SK-N-SH (cell line): Measurements from ENCODE around the gene HIVEP2. TPM values are rescaled to one million over a fixed set of nuclear protein-coding genes. Genes with fewer than 3 reads are reported as not detected.

Source experiments
- CTCF ChIA-PET: fragments of 300-600, 350-600 bp; formaldehyde crosslinking; extraction: SDS; loops from one replicate; lab custom pipeline; 2021; lab: Yijun Ruan, JAX
- POLR2A ChIA-PET: fragments of 350-600 bp; sonication (Branson Sonifier 250); formaldehyde crosslinking; extraction: SDS; loops from one replicate; lab custom pipeline; 2020; ENCODE audit warnings: antibody characterized with exemption, inconsistent platforms; lab: Yijun Ruan, JAX
- DNase-seq: peaks from one replicate; pipeline ENCODE4 v3.0.0; 2012
- H2AFZ ChIP-seq: fragments of 200-600 bp; sonication (generic); 2 replicates; pipeline ENCODE4 v1.8.1; 2016; ENCODE audit warnings: antibody characterized with exemption, mild to moderate bottlenecking, low read depth
- H3F3A ChIP-seq: fragments of 200-600 bp; sonication (generic); replicated peaks from 2 replicates; pipeline ENCODE3; 2016; ENCODE audit warnings: antibody characterized with exemption, mild to moderate bottlenecking; ENCODE audit not compliant: insufficient read depth
- H3K27ac ChIP-seq, 2 experiments: fragments of 200-500 bp in 1 of 2; fragments of 200-600 bp in 1 of 2; sonication (Bioruptor generic) in 1 of 2; sonication (generic), shearing (Covaris generic) in 1 of 2; 2 replicates each; pipeline versions ENCODE4 v1.5.1 to v1.6.1; 2014 to 2016; ENCODE audit warnings: low read depth in 2 of 2, inconsistent platforms in 1 of 2, low read length in 1 of 2, mild to moderate bottlenecking in 1 of 2, mixed read lengths in 1 of 2
- H3K27me3 ChIP-seq: fragments of 200-600 bp; sonication (generic), shearing (Covaris generic); 2 replicates; pipeline ENCODE4 v1.6.1; 2016; ENCODE audit warnings: mixed run types; ENCODE audit not compliant: insufficient read depth
- H3K36me3 ChIP-seq, 2 experiments: fragments of 200-500 bp in 1 of 2; fragments of 200-600 bp in 1 of 2; sonication (Bioruptor generic) in 1 of 2; sonication (generic) in 1 of 2; replicated peaks in 1 of 2; 2 replicates each; pipeline versions ENCODE3 to v1.5.1; 2014 to 2016; ENCODE audit warnings: low read length in 1 of 2, mild to moderate bottlenecking in 1 of 2; ENCODE audit not compliant: insufficient read depth in 2 of 2, control insufficient read depth in 1 of 2
- H3K4me1 ChIP-seq, 2 experiments: fragments of 200-500 bp in 1 of 2; fragments of 200-600 bp in 1 of 2; sonication (Bioruptor generic) in 1 of 2; sonication (generic), shearing (Covaris generic) in 1 of 2; 2 replicates each; pipeline versions ENCODE4 v1.5.1 to v1.6.1; 2014 to 2016; ENCODE audit warnings: low read depth in 1 of 2, low read length in 1 of 2, mixed run types in 1 of 2; ENCODE audit not compliant: insufficient read depth in 2 of 2, control insufficient read depth in 1 of 2
- H3K4me2 ChIP-seq: fragments of 200-600 bp; sonication (generic), shearing (Covaris generic); 2 replicates; pipeline ENCODE4 v1.6.1; 2017; ENCODE audit warnings: mixed run types
- H3K4me3 ChIP-seq, 2 experiments: fragments of 200-500 bp in 1 of 2; fragments of 200-600 bp in 1 of 2; sonication (Bioruptor generic) in 1 of 2; sonication (generic), shearing (Covaris generic) in 1 of 2; 2 replicates each; pipeline versions ENCODE4 v1.5.1 to v1.8.1; 2014 to 2016; ENCODE audit warnings: low read depth in 2 of 2, inconsistent platforms in 1 of 2, low read length in 1 of 2, mild to moderate bottlenecking in 1 of 2, mixed read lengths in 1 of 2, moderate library complexity in 1 of 2
- H3K79me2 ChIP-seq: fragments of 200-600 bp; sonication (generic); 2 replicates; pipeline ENCODE4 v1.8.1; 2017; ENCODE audit warnings: mild to moderate bottlenecking; ENCODE audit not compliant: insufficient read depth
- H3K9ac ChIP-seq: fragments of 200-600 bp; sonication (generic); 2 replicates; pipeline ENCODE4 v1.6.1; 2017; ENCODE audit warnings: mixed run types
- H3K9me2 ChIP-seq: fragments of 200-600 bp; sonication (generic); 2 replicates; pipeline ENCODE4 v1.6.1; 2017; ENCODE audit warnings: mixed run types
- H3K9me3 ChIP-seq: fragments of 200-600 bp; sonication (generic); 2 replicates; pipeline ENCODE4 v1.6.1; 2017; ENCODE audit warnings: mixed run types, mild to moderate bottlenecking, moderate library complexity
- H4K20me1 ChIP-seq: fragments of 200-600 bp; sonication (generic); 2 replicates; pipeline ENCODE4 v1.6.1; 2017; ENCODE audit warnings: mild to moderate bottlenecking, mixed run types; ENCODE audit not compliant: insufficient read depth
- EZH2phosphoT487 ChIP-seq: fragments of 200-600 bp; sonication (generic); IDR thresholded peaks from 2 replicates; pipeline ENCODE4 v1.6.1; 2017; ENCODE audit warnings: low read depth, mixed run types, mild to moderate bottlenecking, antibody characterized with exemption, moderate library complexity, borderline replicate concordance
- FOSL2 ChIP-seq: IDR thresholded peaks from 2 replicates; pipeline ENCODE4 v1.4.0; 2012; ENCODE audit warnings: low read depth, mild to moderate bottlenecking, moderate library complexity, borderline replicate concordance
- FOXJ3 ChIP-seq: sonication (generic); formaldehyde crosslinking; IDR thresholded peaks from 2 replicates; pipeline ENCODE4 v1.5.1; 2020; ENCODE audit warnings: mild to moderate bottlenecking, missing genetic modification reagents
- FOXM1 ChIP-seq: IDR thresholded peaks from 2 replicates; pipeline ENCODE4 v1.4.0; 2012; ENCODE audit warnings: low read depth, mild to moderate bottlenecking
- GATA2 ChIP-seq: sonication (generic); formaldehyde crosslinking; IDR thresholded peaks from 2 replicates; pipeline ENCODE4 v1.5.0; 2020; ENCODE audit warnings: mild to moderate bottlenecking, missing genetic modification reagents
- IRF3 ChIP-seq: fragments of 150-350 bp; IDR thresholded peaks from 2 replicates; pipeline ENCODE4 v1.6.1; 2016; ENCODE audit warnings: mild to moderate bottlenecking, low read depth, low read length
- JUND ChIP-seq: IDR thresholded peaks from 2 replicates; pipeline ENCODE4 v1.4.0; 2012
- MEF2A ChIP-seq: IDR thresholded peaks from 2 replicates; pipeline ENCODE4 v1.4.0; 2012; ENCODE audit warnings: low read depth, borderline replicate concordance
- POLR2AphosphoS5 ChIP-seq: IDR thresholded peaks from 2 replicates; pipeline ENCODE4 v1.6.1; 2012; ENCODE audit warnings: low read depth, low read length
- RAD21 ChIP-seq: IDR thresholded peaks from 2 replicates; pipeline ENCODE4 v1.6.1; 2012; ENCODE audit warnings: mild to moderate bottlenecking, low read length
- RFX5 ChIP-seq: IDR thresholded peaks from 2 replicates; pipeline ENCODE4 v1.6.1; 2012; ENCODE audit warnings: mild to moderate bottlenecking, improper control_type of control experiment, low read length
- RXRA ChIP-seq: IDR thresholded peaks from 2 replicates; pipeline ENCODE4 v1.4.0; 2012; ENCODE audit warnings: low read depth, mild to moderate bottlenecking, borderline replicate concordance
- SIN3A ChIP-seq: IDR thresholded peaks from 2 replicates; pipeline ENCODE4 v1.6.1; 2012; ENCODE audit warnings: low read depth, mild to moderate bottlenecking, low read length, moderate library complexity, borderline replicate concordance
- TCF12 ChIP-seq: IDR thresholded peaks from 2 replicates; pipeline ENCODE4 v1.4.0; 2012
- YY1 ChIP-seq: IDR thresholded peaks from 2 replicates; pipeline ENCODE4 v1.4.0; 2012; ENCODE audit warnings: low read depth, mild to moderate bottlenecking
- WGBS: methylation state at CpG from one replicate; pipeline ENCODE4 v1.1.6; 2017; ENCODE audit warnings: low lambda C conversion rate; 5-methylcytosine and 5-hydroxymethylcytosine counted together
- polyA plus RNA-seq, 3 experiments: library from polyadenylated mRNA; depleted of rRNA; stranded (reverse); fragments of >200 nt; gene quantifications; 2 replicates each; pipeline ENCODE4 v1.2.3, GENCODE V29; 2012
- TF ChIP-seq, protein P1 (sequence below): IDR thresholded peaks from 2 replicates; pipeline ENCODE4; 2012
- TF ChIP-seq, protein P2 (sequence below): IDR thresholded peaks from 2 replicates; pipeline ENCODE4 v1.4.0; 2012; ENCODE audit warnings: low read depth, borderline replicate concordance
- TF ChIP-seq, protein P3 (sequence below): fragments of 200-600 bp; sonication (generic); IDR thresholded peaks from 2 replicates; pipeline ENCODE4 v1.6.1; 2017; ENCODE audit warnings: antibody characterized with exemption, mild to moderate bottlenecking, moderate library complexity

The HIVEP2 gene
- polyA plus RNA-seq, 1 of the 3 experiments (the other 2 are of a cell fraction) = 2.5 TPM

GRCh38 chr6:142833054-142833453, 111.9 kb downstream of the HIVEP2 start (continued):
- TF ChIP-seq GATA2 (CRISPR knock-in tag) (no peak), SIN3A (no peak), TCF12 (peak; percentile 34), MEF2A (no peak; the same call in 1 of the 2 replicates), RAD21 (no peak), RFX5 (no peak), FOXJ3 (no peak), IRF3 (no peak), EZH2phosphoT487 (no peak), YY1 (no peak; the same call in 1 of the 2 replicates), POLR2AphosphoS5 (0 out of 2 replicates have a peak, but pooled peaks have one; percentile 13), JUND (peak; percentile 76), FOXM1 (no peak), RXRA (peak; percentile 11; the same call in 1 of the 2 replicates), FOSL2 (peak; percentile 80)
- TF ChIP-seq, protein P1, sequence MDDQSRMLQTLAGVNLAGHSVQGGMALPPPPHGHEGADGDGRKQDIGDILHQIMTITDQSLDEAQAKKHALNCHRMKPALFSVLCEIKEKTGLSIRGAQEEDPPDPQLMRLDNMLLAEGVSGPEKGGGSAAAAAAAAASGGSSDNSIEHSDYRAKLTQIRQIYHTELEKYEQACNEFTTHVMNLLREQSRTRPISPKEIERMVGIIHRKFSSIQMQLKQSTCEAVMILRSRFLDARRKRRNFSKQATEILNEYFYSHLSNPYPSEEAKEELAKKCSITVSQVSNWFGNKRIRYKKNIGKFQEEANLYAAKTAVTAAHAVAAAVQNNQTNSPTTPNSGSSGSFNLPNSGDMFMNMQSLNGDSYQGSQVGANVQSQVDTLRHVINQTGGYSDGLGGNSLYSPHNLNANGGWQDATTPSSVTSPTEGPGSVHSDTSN = peak; percentile 70
- TF ChIP-seq, protein P2, sequence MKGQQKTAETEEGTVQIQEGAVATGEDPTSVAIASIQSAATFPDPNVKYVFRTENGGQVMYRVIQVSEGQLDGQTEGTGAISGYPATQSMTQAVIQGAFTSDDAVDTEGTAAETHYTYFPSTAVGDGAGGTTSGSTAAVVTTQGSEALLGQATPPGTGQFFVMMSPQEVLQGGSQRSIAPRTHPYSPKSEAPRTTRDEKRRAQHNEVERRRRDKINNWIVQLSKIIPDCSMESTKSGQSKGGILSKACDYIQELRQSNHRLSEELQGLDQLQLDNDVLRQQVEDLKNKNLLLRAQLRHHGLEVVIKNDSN = no peak
- TF ChIP-seq, protein P3, sequence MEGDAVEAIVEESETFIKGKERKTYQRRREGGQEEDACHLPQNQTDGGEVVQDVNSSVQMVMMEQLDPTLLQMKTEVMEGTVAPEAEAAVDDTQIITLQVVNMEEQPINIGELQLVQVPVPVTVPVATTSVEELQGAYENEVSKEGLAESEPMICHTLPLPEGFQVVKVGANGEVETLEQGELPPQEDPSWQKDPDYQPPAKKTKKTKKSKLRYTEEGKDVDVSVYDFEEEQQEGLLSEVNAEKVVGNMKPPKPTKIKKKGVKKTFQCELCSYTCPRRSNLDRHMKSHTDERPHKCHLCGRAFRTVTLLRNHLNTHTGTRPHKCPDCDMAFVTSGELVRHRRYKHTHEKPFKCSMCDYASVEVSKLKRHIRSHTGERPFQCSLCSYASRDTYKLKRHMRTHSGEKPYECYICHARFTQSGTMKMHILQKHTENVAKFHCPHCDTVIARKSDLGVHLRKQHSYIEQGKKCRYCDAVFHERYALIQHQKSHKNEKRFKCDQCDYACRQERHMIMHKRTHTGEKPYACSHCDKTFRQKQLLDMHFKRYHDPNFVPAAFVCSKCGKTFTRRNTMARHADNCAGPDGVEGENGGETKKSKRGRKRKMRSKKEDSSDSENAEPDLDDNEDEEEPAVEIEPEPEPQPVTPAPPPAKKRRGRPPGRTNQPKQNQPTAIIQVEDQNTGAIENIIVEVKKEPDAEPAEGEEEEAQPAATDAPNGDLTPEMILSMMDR = no peak

GRCh38 chr6:142830807-142831206, 114.2 kb downstream of the HIVEP2 start:
- TF ChIP-seq YY1 (no peak), FOXM1 (no peak), RFX5 (no peak)
- H3K4me1 ChIP-seq = peaks cover 6 to 17% of the 10 kb centered on the region in 2 experiments; a peak in 3 of 4 replicates
- H4K20me1 ChIP-seq = no peaks in the 10 kb centered on the region
- CTCF ChIA-PET = interaction anchor here (0.8 to 1.0 kb wide), 2 partner anchors 11 to 113 kb away, joined by 3 read pairs; no protein-coding TSS in a partner anchor
- no peak overlapping the region for H3K4me2 ChIP-seq
- H3K4me3 ChIP-seq = no peak overlapping the region
- 94% methylated on average over 6 of the region's 6 CpGs for WGBS
- H3K9me2 ChIP-seq = no peaks in the 10 kb centered on the region
- POLR2A ChIA-PET = no interaction called here
- H3K36me3 ChIP-seq = peaks cover 0 to 4% of the 10 kb centered on the region in 2 experiments
- peaks cover 21% of the 10 kb centered on the region for H3F3A ChIP-seq
- no peak overlapping the region for H3K9ac ChIP-seq
- no peaks in the 10 kb centered on the region for H3K9me3 ChIP-seq
- peaks cover 43% of the 10 kb centered on the region for H3K79me2 ChIP-seq
- no peak overlapping the region; a peak in 1 of 4 replicates for H3K27ac ChIP-seq
- peak; percentile 7 for DNase-seq
- H2AFZ ChIP-seq = no peak overlapping the region
- no peaks in the 10 kb centered on the region for H3K27me3 ChIP-seq
